H9 (cell line): ENCODE data around the gene GLCE. TPM values are rescaled to one million over a fixed set of nuclear protein-coding genes. Genes with fewer than 3 reads are reported as not detected.

Source experiments
- DNase-seq: peaks from one replicate; pipeline ENCODE4 v3.0.0-alpha.2; 2017
- H2AFZ ChIP-seq: one replicate; pipeline ENCODE4 v1.6.1; 2013; ENCODE audit warnings: mild to moderate bottlenecking, low read length, control low read depth, moderate library complexity
- H2AK5ac ChIP-seq: 2 replicates; pipeline ENCODE4 v1.6.1; 2013; ENCODE audit warnings: low read length, control low read depth, mixed read lengths; ENCODE audit not compliant: insufficient read length
- H2BK120ac ChIP-seq: one replicate; pipeline ENCODE4 v1.6.1; 2013; ENCODE audit warnings: low read depth, mild to moderate bottlenecking, low read length, control low read depth, inconsistent platforms; ENCODE audit not compliant: poor library complexity, severe bottlenecking
- H2BK12ac ChIP-seq: 2 replicates; pipeline ENCODE4 v1.6.1; 2013; ENCODE audit warnings: low read length, control low read depth, mixed read lengths, low read depth; ENCODE audit not compliant: insufficient read length
- H2BK15ac ChIP-seq: 2 replicates; pipeline ENCODE4 v1.6.1; 2013; ENCODE audit warnings: low read depth, low read length, control low read depth
- H2BK20ac ChIP-seq: one replicate; pipeline ENCODE4 v1.6.1; 2013; ENCODE audit warnings: low read depth, mild to moderate bottlenecking, low read length, control low read depth, inconsistent platforms; ENCODE audit not compliant: poor library complexity, severe bottlenecking
- H2BK5ac ChIP-seq: 2 replicates; pipeline ENCODE4 v1.6.1; 2013; ENCODE audit warnings: low read length, control low read depth, mixed read lengths; ENCODE audit not compliant: insufficient read length
- H3K14ac ChIP-seq: 2 replicates; pipeline ENCODE4 v1.6.1; 2013; ENCODE audit warnings: low read length, control low read depth; ENCODE audit not compliant: insufficient read depth
- H3K18ac ChIP-seq: 2 replicates; pipeline ENCODE4 v1.6.1; 2013; ENCODE audit warnings: low read depth, mild to moderate bottlenecking, mixed read lengths, low read length, control low read depth; ENCODE audit not compliant: insufficient read length
- H3K23ac ChIP-seq: 2 replicates; pipeline ENCODE4 v1.6.1; 2013; ENCODE audit warnings: low read length, control low read depth, mixed read lengths, low read depth; ENCODE audit not compliant: insufficient read length
- H3K23me2 ChIP-seq: 2 replicates; pipeline ENCODE4 v1.6.1; 2013; ENCODE audit warnings: low read depth, mild to moderate bottlenecking, mixed read lengths, low read length, control low read depth; ENCODE audit not compliant: insufficient read length, poor library complexity, severe bottlenecking
- H3K27ac ChIP-seq: 2 replicates; pipeline ENCODE4 v1.5.1; 2013; ENCODE audit warnings: low read length, control low read depth, mixed read lengths, low read depth; ENCODE audit not compliant: insufficient read length
- H3K27me3 ChIP-seq: 2 replicates; pipeline ENCODE4 v1.6.1; 2013; ENCODE audit warnings: low read length, control low read depth, inconsistent platforms; ENCODE audit not compliant: insufficient read depth
- H3K4ac ChIP-seq: 2 replicates; pipeline ENCODE4 v1.6.1; 2013; ENCODE audit warnings: low read depth, mild to moderate bottlenecking, control low read depth, inconsistent platforms, low read length, moderate library complexity
- H3K4me1 ChIP-seq: 2 replicates; pipeline ENCODE4 v1.6.1; 2013; ENCODE audit warnings: low read length, control low read depth, inconsistent platforms; ENCODE audit not compliant: insufficient read depth
- H3K4me2 ChIP-seq: 2 replicates; pipeline ENCODE4 v1.6.1; 2013; ENCODE audit warnings: low read length, control low read depth, mixed read lengths; ENCODE audit not compliant: insufficient read length, insufficient read depth
- H3K56ac ChIP-seq: 2 replicates; pipeline ENCODE4 v1.6.1; 2013; ENCODE audit warnings: low read depth, mild to moderate bottlenecking, mixed read lengths, low read length, control low read depth; ENCODE audit not compliant: insufficient read length
- H3K79me1 ChIP-seq: 2 replicates; pipeline ENCODE4 v1.6.1; 2013; ENCODE audit warnings: low read depth, mild to moderate bottlenecking, moderate library complexity, low read length, control low read depth, inconsistent platforms; ENCODE audit not compliant: insufficient read depth, poor library complexity, severe bottlenecking
- H3K79me2 ChIP-seq: 2 replicates; pipeline ENCODE4 v1.6.1; 2013; ENCODE audit warnings: low read length, control low read depth, inconsistent platforms; ENCODE audit not compliant: insufficient read depth
- H3K9ac ChIP-seq: 2 replicates; pipeline ENCODE4 v1.6.1; 2013; ENCODE audit warnings: low read length, control low read depth, mixed read lengths; ENCODE audit not compliant: insufficient read length; ENCODE audit errors: extremely low read depth
- H3K9me3 ChIP-seq: one replicate; pipeline ENCODE4 v1.6.1; 2013; ENCODE audit warnings: low read depth, low read length, inconsistent platforms; ENCODE audit not compliant: control insufficient read depth
- H3T11ph ChIP-seq: one replicate; pipeline ENCODE4 v1.6.1; 2013; ENCODE audit warnings: mild to moderate bottlenecking, low read length, control low read depth, inconsistent platforms
- H4K20me1 ChIP-seq: one replicate; pipeline ENCODE4 v1.6.1; 2013; ENCODE audit not compliant: control insufficient read depth, insufficient read length, insufficient read depth
- H4K5ac ChIP-seq: 2 replicates; pipeline ENCODE4 v1.6.1; 2013; ENCODE audit warnings: low read depth, mild to moderate bottlenecking, mixed read lengths, low read length, control low read depth; ENCODE audit not compliant: insufficient read length
- H4K8ac ChIP-seq: replicated peaks from 2 replicates; pipeline ENCODE4 v1.6.1; 2013; ENCODE audit warnings: low read length, control low read depth, mixed read lengths, low read depth; ENCODE audit not compliant: insufficient read length
- H4K91ac ChIP-seq: 2 replicates; pipeline ENCODE4 v1.6.1; 2013; ENCODE audit warnings: low read depth, mild to moderate bottlenecking, moderate library complexity, mixed read lengths, low read length, control low read depth; ENCODE audit not compliant: insufficient read length
- H3K27ac Mint-ChIP-seq, 3 experiments: 2 replicates in 2 of 3; 3 replicates in 1 of 3; pipeline ENCODE4 v1.8.0; 2020 to 2021; ENCODE audit warnings: mixed read lengths in 3 of 3, mild to moderate bottlenecking in 1 of 3, moderate library complexity in 1 of 3
- H3K27me3 Mint-ChIP-seq: 2 replicates; pipeline ENCODE4 v1.8.0; 2021; ENCODE audit warnings: low read depth, mild to moderate bottlenecking, moderate library complexity, mixed read lengths
- H3K36me3 Mint-ChIP-seq, 3 experiments: 2 replicates in 2 of 3; 3 replicates in 1 of 3; pipeline ENCODE4 v1.8.0; 2020 to 2021; ENCODE audit warnings: low read depth in 3 of 3, mixed read lengths in 3 of 3; ENCODE audit not compliant: insufficient read depth in 1 of 3
- H3K4me1 Mint-ChIP-seq, 2 experiments: 2 replicates each; pipeline ENCODE4 v1.8.0; 2020; ENCODE audit warnings: mixed read lengths in 2 of 2
- H3K4me3 Mint-ChIP-seq, 2 experiments: 2 replicates in 1 of 2; 3 replicates in 1 of 2; pipeline ENCODE4 v1.8.0; 2020 to 2021; ENCODE audit warnings: mild to moderate bottlenecking in 2 of 2, mixed read lengths in 2 of 2, moderate library complexity in 1 of 2
- H3K9me3 Mint-ChIP-seq, 2 experiments: 2 replicates in 1 of 2; 3 replicates in 1 of 2; pipeline ENCODE4 v1.8.0; 2020; ENCODE audit warnings: mild to moderate bottlenecking in 2 of 2, mixed read lengths in 2 of 2, moderate library complexity in 1 of 2
- CTCF ChIP-seq: fragments of 200-600 bp; sonication (generic); conservative IDR thresholded peaks from 3 replicates; pipeline ENCODE4 v1.8.0; 2021; ENCODE audit warnings: antibody characterized with exemption, mild to moderate bottlenecking
- WGBS: extraction: QIAGEN DNeasy Blood & Tissue Kit; methylation state at CpG from one replicate; pipeline ENCODE4 v1.1.7; 2013; ENCODE audit warnings: missing lambda C conversion rate, low lambda C conversion rate, mixed read lengths; ENCODE audit not compliant: insufficient read length; ENCODE audit errors: extremely low coverage; 5-methylcytosine and 5-hydroxymethylcytosine counted together
- total RNA-seq: library from RNA; stranded (reverse); gene quantifications from 2 replicates; pipeline ENCODE4 v1.2.1, GENCODE V29; 2021

GLCE gene
- total RNA-seq, 1 experiment from 2014 or later = 12.2 TPM

DNA sequence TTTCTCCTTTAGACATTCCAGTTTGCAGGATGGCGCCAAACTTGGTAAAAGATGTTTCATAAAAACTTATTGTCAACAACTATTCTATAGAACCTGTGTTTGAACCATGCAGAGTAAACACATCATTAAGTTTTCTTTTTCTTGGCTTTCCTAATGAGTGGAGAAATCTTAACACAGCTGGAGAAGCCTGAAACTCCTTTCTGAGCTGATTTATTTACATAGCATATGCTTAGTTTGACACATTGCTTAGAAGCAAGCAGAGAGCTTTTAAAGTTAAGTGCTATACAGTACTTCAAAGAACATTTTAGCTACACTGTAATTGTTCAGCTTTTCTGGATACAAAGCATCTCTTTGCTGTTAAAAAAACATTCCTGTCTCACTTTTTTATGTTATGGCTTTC, 77.3 kb downstream of the GLCE start:
- Histone ChIP-seq H3K79me1 (no peaks in the 10 kb centered on the region), H3K4me1 (no peaks in the 10 kb centered on the region), H4K91ac (no peak overlapping the region), H3K56ac (no peak overlapping the region), H3K79me2 (no peaks in the 10 kb centered on the region), H3K23ac (no peak overlapping the region), H3T11ph (no peak overlapping the region), H2BK12ac (no peak overlapping the region), H2BK15ac (no peak overlapping the region), H3K4ac (no peak overlapping the region), H3K18ac (no peak overlapping the region), H4K5ac (no peak overlapping the region), H3K9ac (no peak overlapping the region), H4K20me1 (no peaks in the 10 kb centered on the region), H2AK5ac (no peak overlapping the region), H3K14ac (no peak overlapping the region), H3K27ac (no peak overlapping the region), H4K8ac (no peak overlapping the region), H2BK120ac (no peak overlapping the region), H2AFZ (no peak overlapping the region), H2BK20ac (no peak overlapping the region), H2BK5ac (no peak overlapping the region), H3K9me3 (no peaks in the 10 kb centered on the region), H3K23me2 (no peaks in the 10 kb centered on the region), H3K4me2 (no peak overlapping the region), H3K27me3 (no peaks in the 10 kb centered on the region)
- no peak for DNase-seq
- TF ChIP-seq CTCF = no peak
- H3K27me3 Mint-ChIP-seq = no peaks in the 10 kb centered on the region
- no peak overlapping the region for H3K4me3 Mint-ChIP-seq
- WGBS = no CpG with 5 or more reads among the region's 1 CpG
- H3K27ac Mint-ChIP-seq = no peak overlapping the region
- peaks cover 3 to 8% (median 4%) of the 10 kb centered on the region in 3 experiments; a peak in 5 of 7 replicates for H3K36me3 Mint-ChIP-seq
- no peaks in the 10 kb centered on the region for H3K4me1 Mint-ChIP-seq
- no peaks in the 10 kb centered on the region for H3K9me3 Mint-ChIP-seq
